HT-29 (cell line): ENCODE measurements around the gene GMPPB. TPM values are rescaled to one million over a fixed set of nuclear protein-coding genes. Genes with fewer than 3 reads are reported as not detected.
"Not testable (repeated sequence)": the region's sequence is repeated elsewhere in the genome, so short reads cannot be mapped to it uniquely, and the experiment has no call there.

Experiments
- DNase-seq: peaks from one replicate; pipeline ENCODE4 v3.0.0-alpha.2; 2015; ENCODE audit warnings: low spot score
- total RNA-seq: library from RNA; depleted of rRNA; stranded (reverse); fragments of >200 nt; shearing (Covaris generic); gene quantifications from 2 replicates; pipeline ENCODE4 v1.2.3, GENCODE V29; 2014; rRNA removed

Gene GMPPB
- total RNA-seq, result 40.0 and 45.1 TPM in 2 replicates

- peak; percentile 95 for DNase-seq
These were observed at the start of gene GMPPB for GRCh38 chr3:49723628-49724551. GMPPB (minus strand) TSS chr3:49723951; CDS start chr3:49723726, 225 bp downstream.

DNA sequence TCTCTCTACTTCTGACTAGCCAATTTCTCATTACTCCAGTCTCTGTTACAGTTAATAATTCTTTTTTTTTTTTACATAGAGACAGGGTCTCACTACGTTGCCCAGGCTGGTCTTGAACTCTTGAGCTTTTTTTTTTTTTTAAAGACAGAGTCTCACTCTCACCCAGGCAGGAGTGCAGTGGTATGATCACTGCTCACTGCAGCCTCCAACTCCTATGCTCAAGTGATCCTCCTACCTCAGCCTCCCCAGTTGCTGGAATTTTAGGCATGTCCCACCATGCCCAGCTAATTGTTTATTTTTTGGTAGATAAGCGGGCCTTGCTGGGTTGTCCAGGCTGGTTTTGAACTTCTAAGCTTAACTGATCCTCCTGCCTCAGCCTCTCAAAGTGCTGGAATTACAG, 49.0 kb upstream of the GMPPB start:
- no peak for DNase-seq

- DNase-seq, result no peak
These were observed 47.7 kb upstream of the GMPPB start for GRCh38 chr3:49771340-49771938.

- DNase-seq, result no peak
These were observed 46.2 kb upstream of the GMPPB start for GRCh38 chr3:49769926-49770325.

- no peak for DNase-seq
These were observed 45.6 kb upstream of the GMPPB start for GRCh38 chr3:49769286-49769915.

DNA sequence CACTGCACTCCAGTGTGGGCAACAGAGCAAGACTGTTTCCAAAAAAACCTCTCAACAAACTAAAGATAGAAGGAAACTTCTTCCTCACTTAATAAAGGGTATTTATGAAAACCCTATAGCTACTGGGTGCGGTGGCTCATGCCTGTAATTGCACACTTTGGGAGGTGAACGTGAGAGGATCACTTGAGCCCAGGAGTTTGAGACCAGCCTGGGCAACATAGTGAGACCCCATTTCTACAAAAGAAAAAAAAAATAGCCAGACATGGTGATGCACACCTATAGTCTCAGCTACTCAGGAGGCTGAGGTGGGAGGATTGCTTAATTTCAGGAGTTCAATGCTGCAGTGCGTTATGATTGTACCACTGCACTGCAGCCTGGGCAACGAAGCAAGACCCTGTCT, 40.2 kb upstream of the GMPPB start:
- DNase-seq, result no peak

GRCh38 chr3:49761661-49762060, 37.9 kb upstream of the GMPPB start:
- no peak for DNase-seq

DNA sequence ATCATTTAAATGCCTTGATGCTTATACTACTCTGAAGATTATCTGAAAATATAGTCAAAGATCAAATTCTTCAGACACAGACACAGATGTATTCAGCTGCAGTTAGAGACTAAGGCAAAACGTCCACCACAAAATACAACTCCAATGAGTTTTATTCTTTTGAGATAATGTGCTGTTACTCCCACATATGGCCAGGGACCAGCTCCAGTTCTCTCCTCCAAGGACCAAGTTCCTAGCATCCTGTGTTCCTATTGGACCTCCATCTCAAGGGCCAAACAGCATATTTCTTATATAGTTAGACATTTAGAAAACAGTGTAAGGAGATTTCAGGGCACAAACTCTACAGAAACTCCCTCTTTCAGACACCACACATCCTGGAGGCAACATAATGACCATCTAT, 35.5 kb upstream of the GMPPB start:
- DNase-seq, result no peak

DNA sequence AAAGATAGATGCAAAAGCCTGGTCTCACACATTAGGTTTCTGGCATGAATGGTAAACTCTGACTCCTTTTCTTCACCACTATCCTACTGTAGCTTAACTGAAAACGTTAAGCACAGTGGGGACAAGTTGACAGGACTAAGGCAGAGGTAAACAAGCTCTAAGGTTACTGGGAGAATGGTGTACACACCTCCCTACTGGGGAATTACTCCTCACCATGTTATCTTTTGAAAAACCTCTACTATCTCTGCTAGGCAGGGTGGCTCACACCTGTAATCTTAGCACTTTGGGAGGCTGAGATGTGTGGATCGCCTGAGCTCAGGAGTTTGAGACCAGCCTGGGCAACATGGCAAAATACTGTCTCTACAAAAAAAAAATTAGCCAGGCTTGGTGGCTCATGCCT, 33.4 kb upstream of the GMPPB start:
- DNase-seq, result no peak

- no peak for DNase-seq
These were observed 32.3 kb upstream of the GMPPB start for GRCh38 chr3:49756036-49756435.

- no peak for DNase-seq
These were observed 30.8 kb upstream of the GMPPB start for GRCh38 chr3:49754536-49754935.

GRCh38 chr3:49751501-49751900, 27.8 kb upstream of the GMPPB start:
- DNase-seq, result no peak

- DNase-seq, result no peak
These were observed 26.3 kb upstream of the GMPPB start for GRCh38 chr3:49750056-49750455.

DNA sequence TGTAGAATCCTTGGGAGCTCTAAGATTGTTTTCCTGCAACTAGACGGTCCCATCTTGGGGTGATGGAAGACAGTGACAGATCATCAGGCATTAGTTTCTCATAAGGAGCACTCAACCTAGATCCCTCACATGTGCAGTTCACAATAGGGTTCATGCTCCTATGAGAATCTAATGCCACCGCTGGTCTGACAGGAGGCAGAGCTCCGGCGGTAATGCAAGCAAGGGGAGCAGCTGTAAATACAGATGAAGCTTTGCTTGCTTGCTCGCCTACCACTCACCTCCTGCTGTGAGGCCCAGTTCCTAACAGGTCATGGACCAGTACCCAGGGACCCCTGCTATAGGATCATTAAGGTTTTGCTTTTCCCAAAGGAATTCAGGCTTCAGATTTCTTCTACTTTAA, 25.1 kb upstream of the GMPPB start:
- DNase-seq, result not testable (repeated sequence)

GRCh38 chr3:49747792-49748480, 24.2 kb upstream of the GMPPB start:
- no peak for DNase-seq

DNA sequence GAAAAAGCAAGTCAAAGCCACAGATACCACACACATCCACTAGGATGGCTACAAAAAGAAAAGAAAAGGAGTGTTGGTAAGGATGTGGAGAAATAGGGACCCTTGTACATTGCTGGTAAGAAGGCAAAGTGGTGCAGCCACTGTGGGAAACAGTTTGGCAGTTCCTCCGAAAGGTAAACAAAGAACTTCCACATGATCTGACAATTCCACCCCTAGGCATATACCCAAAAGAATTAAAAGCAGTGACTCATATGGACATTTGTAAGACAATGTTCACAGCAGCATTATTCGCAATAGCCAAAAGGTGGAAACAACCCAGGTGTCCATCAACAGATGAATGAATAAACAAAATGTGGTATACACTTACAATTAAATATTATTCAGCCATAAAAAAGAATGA, 22.2 kb upstream of the GMPPB start:
- no peak for DNase-seq

DNA sequence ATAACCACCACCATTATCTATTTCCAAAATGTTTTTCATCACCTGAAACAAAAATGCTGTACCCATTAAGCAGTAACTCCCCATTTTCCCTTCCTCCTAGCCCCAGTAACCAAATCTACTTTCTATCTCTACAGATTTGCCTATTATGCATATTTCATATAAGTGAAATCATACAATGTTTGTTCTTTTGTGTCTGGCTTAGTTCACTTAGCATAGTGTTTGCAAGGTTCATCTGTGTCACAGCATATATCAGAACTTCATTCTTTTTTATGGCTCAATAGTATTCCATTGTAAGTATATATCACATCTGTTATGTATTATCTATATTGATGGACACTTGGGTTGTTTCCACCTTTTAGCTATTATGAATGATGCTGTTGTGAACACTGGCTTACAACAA, 16.7 kb upstream of the GMPPB start:
- no peak for DNase-seq

- DNase-seq, result no peak
These were observed 14.4 kb upstream of the GMPPB start for GRCh38 chr3:49738067-49738713.

- no peak for DNase-seq
These were observed 11.0 kb upstream of the GMPPB start for GRCh38 chr3:49734752-49735151.

GRCh38 chr3:49733551-49733950, 9.8 kb upstream of the GMPPB start:
- DNase-seq, result no peak

DNA sequence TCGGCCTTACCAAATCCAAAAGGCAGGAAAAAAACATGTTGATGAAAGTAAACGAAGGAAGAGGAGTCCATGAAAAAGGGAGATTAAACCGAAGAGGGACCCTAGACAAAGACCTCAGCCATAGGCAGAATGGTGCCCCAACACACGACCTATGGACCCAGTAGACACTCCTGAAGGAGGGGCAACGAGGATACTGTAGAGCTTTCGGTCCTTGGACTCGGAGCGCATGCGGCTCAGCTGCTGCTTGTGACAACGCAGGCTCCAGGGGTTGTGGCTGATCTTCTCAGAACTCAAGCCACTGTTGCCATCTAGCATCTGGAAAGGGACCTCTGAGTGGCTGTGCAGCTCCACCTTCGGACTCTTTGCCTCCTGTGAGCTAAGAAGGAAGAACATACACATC, 8.8 kb upstream of the GMPPB start:
- DNase-seq, result no peak
